ENCODE measurements around the gene ARHGAP15.

GRCh38 chr2:143730953-143731260 lies 601.7 kb downstream of the ARHGAP15 start:
- TF ChIP-seq CTCF (IDR thresholded peaks at IDR 0.05 in 8 of 11, conservative IDR thresholded peaks at IDR 0.05 in 3 of 11) (no peak), POLR2AphosphoS5 (IDR thresholded peaks at IDR 0.05) (no peak), POLR2A (IDR thresholded peaks at IDR 0.05) (no peak)

All from spleen (tissue), 7 donors.